Rectal smooth muscle tissue (tissue), 1 donor: ENCODE results near the gene CASS4.

Experiments used
- H3K27ac ChIP-seq: one replicate; pipeline ENCODE4 v1.7.0; 2013; ENCODE audit warnings: low read depth, low read length, inconsistent platforms
- H3K27me3 ChIP-seq: one replicate; pipeline ENCODE4 v1.7.0; 2013; ENCODE audit warnings: low read length; ENCODE audit not compliant: control insufficient read depth, insufficient read depth
- H3K36me3 ChIP-seq: one replicate; pipeline ENCODE4 v1.7.0; 2013; ENCODE audit warnings: low read length; ENCODE audit not compliant: control insufficient read depth, insufficient read depth
- H3K4me1 ChIP-seq: one replicate; pipeline ENCODE4 v1.7.0; 2013; ENCODE audit warnings: low read length; ENCODE audit not compliant: control insufficient read depth, insufficient read depth
- H3K4me3 ChIP-seq: one replicate; pipeline ENCODE4 v1.7.0; 2013; ENCODE audit warnings: low read length
- H3K9ac ChIP-seq: one replicate; pipeline ENCODE4 v1.7.0; 2013; ENCODE audit warnings: low read length

Gene CASS4

GRCh38 chr20:56411759-56412472 lies at the start of gene CASS4:
Gene CASS4 (plus strand): TSS chr20:56412260. CDS start chr20:56412459, 199 bp downstream.
- Histone ChIP-seq H3K27me3 (no peaks in the 10 kb centered on the region), H3K27ac (peak within 1 kb of the TSS; percentile 27), H3K4me1 (no peaks in the 10 kb centered on the region), H3K4me3 (peak within 1 kb of the TSS; percentile 49), H3K9ac (no peak within 1 kb of the TSS), H3K36me3 (peaks cover 8% of the 10 kb centered on the region)

DNA sequence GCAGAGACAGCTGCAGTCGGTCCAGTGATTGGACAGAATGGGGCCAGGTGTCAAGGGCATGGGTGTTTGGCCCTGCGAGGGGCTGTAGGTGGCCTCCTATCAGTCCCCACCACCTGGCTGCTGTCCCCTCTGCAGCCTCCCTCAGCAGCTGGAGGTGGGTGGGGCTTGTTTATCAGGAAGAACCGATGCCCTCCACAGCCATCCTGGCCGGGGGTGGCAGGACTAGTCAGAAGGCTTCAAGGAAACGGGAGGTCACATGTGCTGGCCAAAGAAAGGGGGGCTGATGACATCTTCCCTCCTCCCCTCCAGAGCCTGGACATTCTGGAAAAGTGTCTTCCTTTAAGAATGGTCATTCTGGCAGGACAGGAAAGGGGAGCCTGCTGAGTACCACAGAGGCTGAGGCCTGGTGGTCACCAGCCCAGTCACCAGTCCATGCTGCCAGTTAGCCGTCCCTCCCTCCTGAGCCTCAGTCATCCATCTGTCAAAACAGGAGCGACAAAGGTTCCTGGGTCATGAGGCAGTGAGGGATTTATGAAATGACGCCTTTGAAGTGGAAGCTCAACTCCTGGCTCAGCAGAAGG lies 49.1 kb upstream of the CASS4 start:
- Histone ChIP-seq H3K27me3 (no peaks in the 10 kb centered on the region), H3K9ac (no peak overlapping the region), H3K27ac (no peak overlapping the region), H3K36me3 (no peaks in the 10 kb centered on the region), H3K4me1 (peaks cover 8% of the 10 kb centered on the region), H3K4me3 (no peak overlapping the region)

- Histone ChIP-seq H3K36me3 (no peaks in the 10 kb centered on the region), H3K27ac (no peak overlapping the region), H3K4me1 (peaks cover 8% of the 10 kb centered on the region), H3K9ac (no peak overlapping the region), H3K27me3 (no peaks in the 10 kb centered on the region), H3K4me3 (no peak overlapping the region)
Observed at GRCh38 chr20:56363491-56363890, 48.6 kb upstream of the CASS4 start.

GRCh38 chr20:56368351-56369134 lies 43.5 kb upstream of the CASS4 start:
- Histone ChIP-seq H3K27me3 (no peaks in the 10 kb centered on the region), H3K4me1 (no peaks in the 10 kb centered on the region), H3K9ac (no peak overlapping the region), H3K36me3 (peaks cover 3% of the 10 kb centered on the region), H3K27ac (no peak overlapping the region), H3K4me3 (no peak overlapping the region)

GRCh38 chr20:56369179-56369578 lies 42.9 kb upstream of the CASS4 start:
- no peaks in the 10 kb centered on the region for H3K27me3 ChIP-seq
- no peak overlapping the region for H3K9ac ChIP-seq
- H3K4me1 ChIP-seq = no peaks in the 10 kb centered on the region
- H3K27ac ChIP-seq = no peak overlapping the region
- no peak overlapping the region for H3K4me3 ChIP-seq
- peaks cover 3% of the 10 kb centered on the region for H3K36me3 ChIP-seq

DNA sequence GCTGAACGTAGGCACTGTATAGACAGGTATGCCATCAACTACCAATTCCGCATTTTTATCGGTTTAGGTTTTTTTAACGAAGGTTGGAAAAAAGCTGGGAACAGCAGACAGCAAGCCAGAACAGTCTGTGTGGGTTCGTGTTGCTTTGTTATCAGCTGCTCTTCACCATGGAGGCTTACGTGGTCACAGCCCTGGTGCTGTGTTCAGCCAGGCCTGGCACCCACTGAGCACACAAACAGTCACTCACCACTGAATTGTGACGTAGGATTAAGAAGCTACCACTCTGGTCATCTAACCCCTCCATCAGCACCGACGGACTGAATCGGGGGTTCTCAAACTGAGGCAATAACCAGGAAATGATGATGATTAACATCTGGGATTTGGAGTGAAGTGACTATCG lies 40.1 kb upstream of the CASS4 start:
- Histone ChIP-seq H3K4me1 (no peaks in the 10 kb centered on the region), H3K4me3 (no peak overlapping the region), H3K27me3 (no peaks in the 10 kb centered on the region), H3K9ac (no peak overlapping the region), H3K36me3 (peaks cover 3% of the 10 kb centered on the region), H3K27ac (no peak overlapping the region)

DNA sequence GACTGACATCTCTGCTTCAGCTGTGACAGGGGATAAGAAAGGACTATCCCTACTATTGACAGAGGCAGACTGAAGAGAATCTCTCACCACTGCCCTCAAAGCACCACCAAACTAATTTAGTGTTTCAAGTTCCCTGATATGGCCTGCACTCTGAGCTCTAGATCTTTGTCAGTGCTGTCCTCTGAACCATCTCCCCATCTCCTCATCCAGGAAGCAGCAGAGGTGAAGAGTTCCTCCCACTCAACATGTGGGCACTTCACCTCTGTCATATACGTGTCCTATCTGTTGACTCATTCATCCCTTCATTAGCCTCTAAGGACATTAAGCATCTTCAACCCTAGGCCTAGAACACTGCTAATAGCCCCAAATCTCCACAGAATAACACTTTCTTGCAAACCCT lies 39.2 kb upstream of the CASS4 start:
- no peak overlapping the region for H3K9ac ChIP-seq
- H3K4me3 ChIP-seq = no peak overlapping the region
- peaks cover 3% of the 10 kb centered on the region for H3K36me3 ChIP-seq
- H3K27ac ChIP-seq = no peak overlapping the region
- no peaks in the 10 kb centered on the region for H3K4me1 ChIP-seq
- H3K27me3 ChIP-seq = no peaks in the 10 kb centered on the region

GRCh38 chr20:56373942-56374341 lies 38.1 kb upstream of the CASS4 start:
- H3K9ac ChIP-seq = no peak overlapping the region
- no peaks in the 10 kb centered on the region for H3K4me1 ChIP-seq

GRCh38 chr20:56376331-56376730 lies 35.7 kb upstream of the CASS4 start:
- Histone ChIP-seq H3K27ac (no peak overlapping the region), H3K4me1 (no peaks in the 10 kb centered on the region), H3K27me3 (no peaks in the 10 kb centered on the region), H3K36me3 (peaks cover 3% of the 10 kb centered on the region), H3K4me3 (no peak overlapping the region), H3K9ac (no peak overlapping the region)

More at GRCh38 chr20:56373942-56374341, 38.1 kb upstream of the CASS4 start:
- no peak overlapping the region for H3K27ac ChIP-seq
- peaks cover 3% of the 10 kb centered on the region for H3K36me3 ChIP-seq
- H3K4me3 ChIP-seq = no peak overlapping the region
- no peaks in the 10 kb centered on the region for H3K27me3 ChIP-seq

GRCh38 chr20:56378386-56378785 lies 33.7 kb upstream of the CASS4 start:
- H3K4me1 ChIP-seq = no peaks in the 10 kb centered on the region
- H3K9ac ChIP-seq = no peak overlapping the region
- H3K27ac ChIP-seq = no peak overlapping the region
- peaks cover 2% of the 10 kb centered on the region for H3K36me3 ChIP-seq
- H3K4me3 ChIP-seq = no peak overlapping the region
- H3K27me3 ChIP-seq = no peaks in the 10 kb centered on the region

- Histone ChIP-seq H3K27me3 (no peaks in the 10 kb centered on the region), H3K27ac (no peak overlapping the region), H3K4me1 (no peaks in the 10 kb centered on the region), H3K4me3 (no peak overlapping the region), H3K9ac (no peak overlapping the region), H3K36me3 (peaks cover 2% of the 10 kb centered on the region)
Observed at GRCh38 chr20:56380375-56380774, 31.7 kb upstream of the CASS4 start.

GRCh38 chr20:56381501-56381900 lies 30.6 kb upstream of the CASS4 start:
- Histone ChIP-seq H3K4me1 (no peaks in the 10 kb centered on the region), H3K9ac (no peak overlapping the region), H3K27me3 (no peaks in the 10 kb centered on the region), H3K36me3 (peaks cover 2% of the 10 kb centered on the region), H3K27ac (no peak overlapping the region), H3K4me3 (no peak overlapping the region)
